ENCODE measurements around the gene ARPC4. TPM values are rescaled to one million over a fixed set of nuclear protein-coding genes. Genes with fewer than 3 reads are reported as not detected.
A peak's percentile ranks its signal among the peaks of the same experiment; 100 is the strongest.

The ARPC4 gene
- total and polyA plus RNA-seq, 7 donors = 75.6 to 240 (median 150) TPM

DNA sequence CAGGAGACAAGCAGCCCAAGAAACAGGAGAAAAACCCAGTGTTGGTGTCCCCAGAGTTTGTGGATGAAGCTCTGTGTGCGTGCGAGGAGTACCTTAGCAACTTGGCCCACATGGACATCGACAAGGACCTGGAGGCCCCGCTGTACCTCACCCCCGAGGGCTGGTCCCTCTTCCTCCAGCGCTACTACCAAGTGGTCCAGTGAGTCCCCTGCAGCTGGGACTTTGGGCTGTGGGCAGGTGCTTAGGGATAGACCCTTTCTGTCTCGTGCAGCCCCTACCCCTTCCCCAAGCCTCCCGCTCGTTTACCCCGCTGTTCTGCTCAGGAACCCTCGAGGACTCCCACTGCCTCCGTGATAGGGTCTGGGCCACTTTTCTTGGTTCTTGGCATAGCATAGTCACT is 27.7 kb downstream of the ARPC4 start:
- intact Hi-C loops (cut with DNase I) = no loop called here
- H3K27me3 ChIP-seq = no peaks in the 10 kb centered on the region
- no peaks in the 10 kb centered on the region for H3K4me1 ChIP-seq
- H3K36me3 ChIP-seq = peaks cover 0 to 18% (median 0%) of the 10 kb centered on the region in 4 donors
- TF ChIP-seq EP300 (IDR thresholded peaks at IDR 0.05) = no peak
- no peak for TF ChIP-seq CTCF (IDR thresholded peaks at IDR 0.05)
- TF ChIP-seq POLR2A (IDR thresholded peaks at IDR 0.05) = no peak
- TF ChIP-seq POLR2AphosphoS5 (IDR thresholded peaks at IDR 0.05) = no peak
- no peak for DNase-seq
- H3K4me3 ChIP-seq = no peak overlapping the region
- 93 to 94% methylated on average over 12 of the region's 12 CpGs for WGBS, 2 donors
- no peaks in the 10 kb centered on the region for H3K9me3 ChIP-seq
- H3K27ac ChIP-seq = no peak overlapping the region

DNA sequence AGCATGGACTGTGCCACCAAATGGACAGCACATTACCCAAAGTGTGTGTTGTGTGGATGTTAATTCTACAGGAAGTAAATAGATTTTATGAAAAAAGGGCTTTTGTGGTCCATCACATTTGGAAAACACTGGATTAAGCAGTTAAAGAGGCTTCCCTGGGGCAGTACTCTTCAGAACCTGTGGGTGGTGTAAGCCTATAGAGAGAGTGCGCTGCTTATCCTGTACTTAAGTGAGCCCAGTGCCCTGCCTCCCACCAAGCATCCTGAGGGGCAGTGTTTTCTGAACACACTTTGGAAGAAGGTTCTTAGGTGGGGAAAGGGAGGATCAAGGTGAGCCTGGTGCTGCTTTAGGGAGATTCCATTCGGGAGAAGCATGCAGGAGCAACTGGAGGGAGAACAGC is 28.1 kb downstream of the ARPC4 start:
- no peak overlapping the region for H3K4me3 ChIP-seq
- intact Hi-C loops (cut with DNase I) = no loop called here
- peaks cover 0 to 14% (median 0%) of the 10 kb centered on the region in 4 donors for H3K36me3 ChIP-seq
- H3K27me3 ChIP-seq = no peaks in the 10 kb centered on the region
- TF ChIP-seq POLR2A (IDR thresholded peaks at IDR 0.05) (no peak), CTCF (IDR thresholded peaks at IDR 0.05) (no peak), EP300 (IDR thresholded peaks at IDR 0.05) (no peak), POLR2AphosphoS5 (IDR thresholded peaks at IDR 0.05) (no peak)
- H3K9me3 ChIP-seq = no peaks in the 10 kb centered on the region
- 81 to 83% methylated on average over 2 of the region's 2 CpGs for WGBS, 2 donors
- DNase-seq = no peak
- H3K4me1 ChIP-seq = no peaks in the 10 kb centered on the region
- no peak overlapping the region for H3K27ac ChIP-seq

GRCh38 chr3:9825451-9826040 is 32.7 kb downstream of the ARPC4 start:
- Histone ChIP-seq H3K4me1 (no peaks in the 10 kb centered on the region), H3K27me3 (no peaks in the 10 kb centered on the region), H3K36me3 (peaks cover 0 to 31% (median 5%) of the 10 kb centered on the region in 4 donors), H3K9me3 (no peaks in the 10 kb centered on the region), H3K4me3 (no peak overlapping the region), H3K27ac (no peak overlapping the region)
- DNase-seq = no peak
- intact Hi-C loops (cut with DNase I) = no loop called here
- 45 to 73% methylated on average over 14 of the region's 14 CpGs for WGBS, 2 donors
- TF ChIP-seq CTCF (IDR thresholded peaks at IDR 0.05) (no peak), EP300 (IDR thresholded peaks at IDR 0.05) (no peak), POLR2A (IDR thresholded peaks at IDR 0.05) (no peak), POLR2AphosphoS5 (IDR thresholded peaks at IDR 0.05) (no peak)

DNA sequence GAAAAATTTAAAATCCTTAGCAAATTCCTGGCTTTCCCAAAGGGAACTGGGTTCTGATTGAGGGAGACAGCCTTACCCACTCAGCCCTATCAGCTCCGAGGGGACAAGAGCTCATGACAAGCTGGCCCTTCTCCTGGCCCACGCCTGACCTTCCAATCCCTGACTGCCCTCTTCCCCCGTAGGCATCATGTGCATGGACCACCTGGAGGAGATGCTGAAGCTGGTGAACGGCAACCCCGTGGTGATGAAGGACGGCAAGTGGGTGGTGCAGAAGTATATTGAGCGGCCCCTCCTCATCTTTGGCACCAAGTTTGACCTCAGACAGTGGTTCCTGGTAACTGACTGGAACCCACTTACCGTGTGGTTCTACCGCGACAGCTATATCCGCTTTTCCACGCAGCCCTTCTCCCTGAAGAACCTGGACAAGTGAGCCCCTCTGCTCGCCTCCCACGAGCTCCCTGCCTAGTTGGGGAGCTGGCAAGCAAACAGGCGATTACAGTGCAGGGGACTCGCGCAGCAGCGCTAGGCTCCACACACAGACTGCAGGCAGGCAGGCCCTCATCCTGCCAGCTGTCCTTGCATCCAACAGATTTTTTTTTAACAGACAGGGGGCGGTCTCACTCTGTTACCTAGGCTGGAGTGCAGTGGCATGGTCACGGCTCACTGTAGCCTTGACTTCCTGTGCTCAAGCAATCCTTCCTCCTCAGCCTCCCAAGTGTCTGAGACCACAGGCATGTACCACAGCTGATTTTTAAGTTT is 34.1 kb downstream of the ARPC4 start:
- no peak overlapping the region for H3K4me3 ChIP-seq
- peaks cover 0 to 43% (median 5%) of the 10 kb centered on the region in 4 donors for H3K36me3 ChIP-seq
- intact Hi-C loops (cut with DNase I) = no loop called here
- WGBS, 2 donors = 83 to 84% methylated on average over 20 of the region's 20 CpGs
- no peaks in the 10 kb centered on the region for H3K27me3 ChIP-seq
- TF ChIP-seq CTCF (IDR thresholded peaks at IDR 0.05) (no peak), EP300 (IDR thresholded peaks at IDR 0.05) (no peak), POLR2A (IDR thresholded peaks at IDR 0.05) (no peak), POLR2AphosphoS5 (IDR thresholded peaks at IDR 0.05) (no peak)
- H3K9me3 ChIP-seq = no peaks in the 10 kb centered on the region
- peak; percentile 48 for DNase-seq
- no peaks in the 10 kb centered on the region for H3K4me1 ChIP-seq
- no peak overlapping the region for H3K27ac ChIP-seq
